ENCODE data around the gene TNRC6B. TPM values are rescaled to one million over a fixed set of nuclear protein-coding genes. Genes with fewer than 3 reads are reported as not detected.

TNRC6B gene
- total and polyA plus RNA-seq, 2 experiments from 2014 or later: 46.9 to 87.8 TPM

DNA sequence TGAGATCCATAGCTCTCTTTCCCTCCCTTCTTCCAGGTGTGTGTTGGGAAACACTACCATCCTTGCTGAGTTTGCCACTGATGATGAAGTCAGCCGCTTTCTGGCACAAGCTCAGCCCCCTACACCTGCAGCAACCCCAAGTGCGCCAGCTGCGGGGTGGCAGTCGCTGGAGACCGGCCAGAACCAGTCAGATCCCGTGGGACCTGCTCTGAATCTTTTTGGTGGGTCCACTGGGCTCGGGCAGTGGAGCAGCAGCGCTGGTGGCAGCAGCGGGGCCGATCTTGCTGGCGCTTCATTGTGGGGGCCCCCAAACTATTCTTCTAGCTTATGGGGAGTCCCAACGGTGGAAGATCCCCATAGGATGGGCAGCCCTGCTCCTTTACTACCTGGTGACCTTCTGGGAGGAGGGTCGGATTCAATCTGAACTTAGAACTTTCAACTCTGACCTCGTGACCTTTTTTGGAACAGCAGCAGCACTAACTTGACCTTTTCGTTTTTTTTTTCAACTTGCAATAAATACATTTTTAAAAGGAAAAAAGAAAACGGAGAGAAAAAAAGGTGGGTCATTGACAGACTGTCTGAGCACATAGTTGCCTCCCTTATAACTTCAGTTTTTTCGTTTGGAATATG lies 145.2 kb downstream of the TNRC6B start (continued):
- TF ChIP-seq, protein P1, sequence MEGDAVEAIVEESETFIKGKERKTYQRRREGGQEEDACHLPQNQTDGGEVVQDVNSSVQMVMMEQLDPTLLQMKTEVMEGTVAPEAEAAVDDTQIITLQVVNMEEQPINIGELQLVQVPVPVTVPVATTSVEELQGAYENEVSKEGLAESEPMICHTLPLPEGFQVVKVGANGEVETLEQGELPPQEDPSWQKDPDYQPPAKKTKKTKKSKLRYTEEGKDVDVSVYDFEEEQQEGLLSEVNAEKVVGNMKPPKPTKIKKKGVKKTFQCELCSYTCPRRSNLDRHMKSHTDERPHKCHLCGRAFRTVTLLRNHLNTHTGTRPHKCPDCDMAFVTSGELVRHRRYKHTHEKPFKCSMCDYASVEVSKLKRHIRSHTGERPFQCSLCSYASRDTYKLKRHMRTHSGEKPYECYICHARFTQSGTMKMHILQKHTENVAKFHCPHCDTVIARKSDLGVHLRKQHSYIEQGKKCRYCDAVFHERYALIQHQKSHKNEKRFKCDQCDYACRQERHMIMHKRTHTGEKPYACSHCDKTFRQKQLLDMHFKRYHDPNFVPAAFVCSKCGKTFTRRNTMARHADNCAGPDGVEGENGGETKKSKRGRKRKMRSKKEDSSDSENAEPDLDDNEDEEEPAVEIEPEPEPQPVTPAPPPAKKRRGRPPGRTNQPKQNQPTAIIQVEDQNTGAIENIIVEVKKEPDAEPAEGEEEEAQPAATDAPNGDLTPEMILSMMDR (conservative IDR thresholded peaks at IDR 0.05; ENCODE audit: low read depth in 2 of 2): no peak
- TF ChIP-seq CREB1 (CRISPR knock-in tag; IDR thresholded peaks at IDR 0.05; ENCODE audit: low read depth) (no peak), NANOG (IDR thresholded peaks at IDR 0.05; ENCODE audit: borderline replicate concordance) (no peak), EZH2 (IDR thresholded peaks at IDR 0.05; ENCODE audit: low read depth, unreplicated experiment) (no peak), EZH2phosphoT487 (IDR thresholded peaks at IDR 0.05; ENCODE audit: unreplicated experiment) (no peak)

DNA sequence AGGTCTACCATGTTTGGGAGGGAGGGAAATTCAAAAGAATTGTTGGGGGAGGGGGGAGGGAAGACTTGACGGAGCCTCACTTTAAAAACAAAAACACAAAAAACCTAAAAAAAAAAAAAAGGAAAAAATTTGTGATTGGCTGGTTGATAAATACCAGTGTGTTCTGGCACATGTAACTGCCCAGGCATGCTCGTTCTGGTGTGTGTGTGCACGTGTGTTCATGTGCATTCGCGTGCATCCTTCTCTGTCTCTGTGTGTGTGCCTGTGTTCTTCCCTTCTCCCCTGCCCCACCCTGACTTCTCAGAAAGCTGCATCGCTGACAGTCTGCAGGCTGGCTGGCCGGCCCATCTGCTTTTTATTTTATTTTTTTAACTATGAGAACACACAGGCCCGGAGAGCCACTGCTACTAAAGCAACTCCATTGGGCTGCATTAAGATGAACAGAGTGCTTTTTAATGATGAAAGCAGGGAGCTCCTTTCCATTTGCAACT lies 146.0 kb downstream of the TNRC6B start:
- Mint-ChIP-seq H3K4me1 (peaks cover 51% of the 10 kb centered on the region), H3K27ac (no peak overlapping the region; the same call in 1 of the 2 replicates), H3K4me3 (no peak overlapping the region), H3K36me3 (ENCODE audit: low read depth) (peaks cover 42% of the 10 kb centered on the region), H3K27me3 (ENCODE audit: insufficient read depth, low read depth, poor library complexity) (peaks cover 15% of the 10 kb centered on the region), H3K9me3 (no peaks in the 10 kb centered on the region)
- Histone ChIP-seq H3K79me2 (replicated peaks; ENCODE audit: insufficient read depth) (no peaks in the 10 kb centered on the region), H4K20me1 (replicated peaks; ENCODE audit: insufficient read depth) (peaks cover 4% of the 10 kb centered on the region; the same call in 1 of the 2 replicates), H3F3A (replicated peaks; ENCODE audit: low read depth) (0 out of 2 replicates have a peak, but pooled peaks cover 3% of the 10 kb centered on the region), H3K4me1 (ENCODE audit: insufficient read depth) (peaks cover 31% of the 10 kb centered on the region), H3K27me3 (ENCODE audit: insufficient read depth) (no peaks in the 10 kb centered on the region), H2AFZ (no peak overlapping the region), H3K36me3 (ENCODE audit: insufficient read depth) (peaks cover 6% of the 10 kb centered on the region; the same call in 1 of the 2 replicates), H3K27ac (ENCODE audit: low read depth) (peak overlapping the region; percentile 56), H3K9me2 (ENCODE audit: insufficient read depth) (no peaks in the 10 kb centered on the region), H3K4me2 (no peak overlapping the region), H3K4me3 (no peak overlapping the region)
- TF ChIP-seq JUNB (IDR thresholded peaks at IDR 0.05; ENCODE audit: unreplicated experiment) (no peak), EZH2 (IDR thresholded peaks at IDR 0.05; ENCODE audit: low read depth, unreplicated experiment) (no peak), STAT1 (IDR thresholded peaks at IDR 0.05; ENCODE audit: unreplicated experiment) (no peak), EZH2phosphoT487 (IDR thresholded peaks at IDR 0.05; ENCODE audit: unreplicated experiment) (no peak), ZNF114 (CRISPR knock-in tag; IDR thresholded peaks at IDR 0.05) (no peak), POLR2AphosphoS5 (IDR thresholded peaks at IDR 0.05; ENCODE audit: low read depth) (no peak), ZNF331 (CRISPR knock-in tag; IDR thresholded peaks at IDR 0.05; ENCODE audit: low read depth) (no peak)
- TF ChIP-seq, protein P1 (conservative IDR thresholded peaks at IDR 0.05; ENCODE audit: low read depth in 2 of 2): no peak
- TF ChIP-seq, protein P2, sequence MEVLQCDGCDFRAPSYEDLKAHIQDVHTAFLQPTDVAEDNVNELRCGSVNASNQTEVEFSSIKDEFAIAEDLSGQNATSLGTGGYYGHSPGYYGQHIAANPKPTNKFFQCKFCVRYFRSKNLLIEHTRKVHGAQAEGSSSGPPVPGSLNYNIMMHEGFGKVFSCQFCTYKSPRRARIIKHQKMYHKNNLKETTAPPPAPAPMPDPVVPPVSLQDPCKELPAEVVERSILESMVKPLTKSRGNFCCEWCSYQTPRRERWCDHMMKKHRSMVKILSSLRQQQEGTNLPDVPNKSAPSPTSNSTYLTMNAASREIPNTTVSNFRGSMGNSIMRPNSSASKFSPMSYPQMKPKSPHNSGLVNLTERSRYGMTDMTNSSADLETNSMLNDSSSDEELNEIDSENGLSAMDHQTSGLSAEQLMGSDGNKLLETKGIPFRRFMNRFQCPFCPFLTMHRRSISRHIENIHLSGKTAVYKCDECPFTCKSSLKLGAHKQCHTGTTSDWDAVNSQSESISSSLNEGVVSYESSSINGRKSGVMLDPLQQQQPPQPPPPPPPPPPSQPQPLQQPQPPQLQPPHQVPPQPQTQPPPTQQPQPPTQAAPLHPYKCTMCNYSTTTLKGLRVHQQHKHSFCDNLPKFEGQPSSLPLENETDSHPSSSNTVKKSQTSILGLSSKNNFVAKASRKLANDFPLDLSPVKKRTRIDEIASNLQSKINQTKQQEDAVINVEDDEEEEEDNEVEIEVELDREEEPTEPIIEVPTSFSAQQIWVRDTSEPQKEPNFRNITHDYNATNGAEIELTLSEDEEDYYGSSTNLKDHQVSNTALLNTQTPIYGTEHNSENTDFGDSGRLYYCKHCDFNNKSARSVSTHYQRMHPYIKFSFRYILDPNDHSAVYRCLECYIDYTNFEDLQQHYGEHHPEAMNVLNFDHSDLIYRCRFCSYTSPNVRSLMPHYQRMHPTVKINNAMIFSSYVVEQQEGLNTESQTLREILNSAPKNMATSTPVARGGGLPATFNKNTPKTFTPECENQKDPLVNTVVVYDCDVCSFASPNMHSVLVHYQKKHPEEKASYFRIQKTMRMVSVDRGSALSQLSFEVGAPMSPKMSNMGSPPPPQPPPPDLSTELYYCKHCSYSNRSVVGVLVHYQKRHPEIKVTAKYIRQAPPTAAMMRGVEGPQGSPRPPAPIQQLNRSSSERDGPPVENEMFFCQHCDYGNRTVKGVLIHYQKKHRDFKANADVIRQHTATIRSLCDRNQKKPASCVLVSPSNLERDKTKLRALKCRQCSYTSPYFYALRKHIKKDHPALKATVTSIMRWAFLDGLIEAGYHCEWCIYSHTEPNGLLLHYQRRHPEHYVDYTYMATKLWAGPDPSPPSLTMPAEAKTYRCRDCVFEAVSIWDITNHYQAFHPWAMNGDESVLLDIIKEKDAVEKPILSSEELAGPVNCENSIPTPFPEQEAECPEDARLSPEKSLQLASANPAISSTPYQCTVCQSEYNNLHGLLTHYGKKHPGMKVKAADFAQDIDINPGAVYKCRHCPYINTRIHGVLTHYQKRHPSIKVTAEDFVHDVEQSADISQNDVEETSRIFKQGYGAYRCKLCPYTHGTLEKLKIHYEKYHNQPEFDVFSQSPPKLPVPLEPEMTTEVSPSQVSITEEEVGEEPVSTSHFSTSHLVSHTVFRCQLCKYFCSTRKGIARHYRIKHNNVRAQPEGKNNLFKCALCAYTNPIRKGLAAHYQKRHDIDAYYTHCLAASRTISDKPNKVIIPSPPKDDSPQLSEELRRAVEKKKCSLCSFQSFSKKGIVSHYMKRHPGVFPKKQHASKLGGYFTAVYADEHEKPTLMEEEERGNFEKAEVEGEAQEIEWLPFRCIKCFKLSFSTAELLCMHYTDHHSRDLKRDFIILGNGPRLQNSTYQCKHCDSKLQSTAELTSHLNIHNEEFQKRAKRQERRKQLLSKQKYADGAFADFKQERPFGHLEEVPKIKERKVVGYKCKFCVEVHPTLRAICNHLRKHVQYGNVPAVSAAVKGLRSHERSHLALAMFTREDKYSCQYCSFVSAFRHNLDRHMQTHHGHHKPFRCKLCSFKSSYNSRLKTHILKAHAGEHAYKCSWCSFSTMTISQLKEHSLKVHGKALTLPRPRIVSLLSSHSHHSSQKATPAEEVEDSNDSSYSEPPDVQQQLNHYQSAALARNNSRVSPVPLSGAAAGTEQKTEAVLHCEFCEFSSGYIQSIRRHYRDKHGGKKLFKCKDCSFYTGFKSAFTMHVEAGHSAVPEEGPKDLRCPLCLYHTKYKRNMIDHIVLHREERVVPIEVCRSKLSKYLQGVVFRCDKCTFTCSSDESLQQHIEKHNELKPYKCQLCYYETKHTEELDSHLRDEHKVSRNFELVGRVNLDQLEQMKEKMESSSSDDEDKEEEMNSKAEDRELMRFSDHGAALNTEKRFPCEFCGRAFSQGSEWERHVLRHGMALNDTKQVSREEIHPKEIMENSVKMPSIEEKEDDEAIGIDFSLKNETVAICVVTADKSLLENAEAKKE (CRISPR knock-in tag; IDR thresholded peaks at IDR 0.05): no peak
- no peak for DNase-seq (ENCODE audit: low spot score)
- ATAC-seq: no peak

Data from GM23338 (cell line).